ENCODE measurements around the gene PRSS8. TPM values are rescaled to one million over a fixed set of nuclear protein-coding genes. Genes with fewer than 3 reads are reported as not detected.
"Not testable (repeated sequence)": the region's sequence is repeated elsewhere in the genome, so short reads cannot be mapped to it uniquely, and the experiment has no call there.

The PRSS8 gene
- under 1 TPM in 1 of 2 experiments, not detected in 1; 0.17 TPM for total RNA-seq

- Mint-ChIP-seq H3K4me3 (no peak within 1 kb of the TSS), H3K27me3 (no peaks in the 10 kb centered on the region), H3K9me3 (no peaks in the 10 kb centered on the region), H3K36me3 (ENCODE audit: low read depth) (no peaks in the 10 kb centered on the region), H3K27ac (no peak within 1 kb of the TSS), H3K4me1 (no peaks in the 10 kb centered on the region)
- CTCF ChIA-PET: interaction anchor here (1.2 to 1.5 kb wide), 2 partner anchors 8 to 733 kb away, joined by 3 read pairs; no protein-coding TSS in a partner anchor
- POLR2A ChIA-PET: no interaction called here
- DNase-seq: no peak
Observed at GRCh38 chr16:31135535-31136286, at the start of gene PRSS8. PRSS8 (minus strand) TSS chr16:31135727; CDS start chr16:31135498, 229 bp downstream.

GRCh38 chr16:31184888-31185287 lies 49.4 kb upstream of the PRSS8 start:
- H3K27ac Mint-ChIP-seq: peak overlapping the region; percentile 83
- peak overlapping the region; percentile 45 for H3K4me3 Mint-ChIP-seq
- H3K4me1 Mint-ChIP-seq: peaks cover 76% of the 10 kb centered on the region
- no peaks in the 10 kb centered on the region for H3K27me3 Mint-ChIP-seq
- H3K9me3 Mint-ChIP-seq: no peaks in the 10 kb centered on the region
- ChIA-PET CTCF (interaction anchor here (1.5 kb wide), 1 partner anchor 10 kb away, joined by 4 read pairs; no protein-coding TSS in a partner anchor), POLR2A (no interaction called here)
- no peak for DNase-seq
- peaks cover 92% of the 10 kb centered on the region for H3K36me3 Mint-ChIP-seq (ENCODE audit: low read depth)

- peak overlapping the region; percentile 89 for H3K4me3 Mint-ChIP-seq
- no peak overlapping the region for H3K27ac Mint-ChIP-seq
- no peaks in the 10 kb centered on the region for H3K27me3 Mint-ChIP-seq
- H3K36me3 Mint-ChIP-seq (ENCODE audit: low read depth): peaks cover 80% of the 10 kb centered on the region
- no peaks in the 10 kb centered on the region for H3K9me3 Mint-ChIP-seq
- POLR2A ChIA-PET: interaction anchor here (0.6 kb wide), 1 partner anchor 27 kb away, joined by 3 read pairs; no protein-coding TSS in a partner anchor
- no peak for DNase-seq
- peaks cover 68% of the 10 kb centered on the region for H3K4me1 Mint-ChIP-seq
- CTCF ChIA-PET: interaction anchor here (0.9 to 1.5 kb wide), 3 partner anchors 12 to 17 kb away, joined by 3 to 4 read pairs (median 4); no protein-coding TSS in a partner anchor
Observed at GRCh38 chr16:31183432-31184428, 48.2 kb upstream of the PRSS8 start.

DNA sequence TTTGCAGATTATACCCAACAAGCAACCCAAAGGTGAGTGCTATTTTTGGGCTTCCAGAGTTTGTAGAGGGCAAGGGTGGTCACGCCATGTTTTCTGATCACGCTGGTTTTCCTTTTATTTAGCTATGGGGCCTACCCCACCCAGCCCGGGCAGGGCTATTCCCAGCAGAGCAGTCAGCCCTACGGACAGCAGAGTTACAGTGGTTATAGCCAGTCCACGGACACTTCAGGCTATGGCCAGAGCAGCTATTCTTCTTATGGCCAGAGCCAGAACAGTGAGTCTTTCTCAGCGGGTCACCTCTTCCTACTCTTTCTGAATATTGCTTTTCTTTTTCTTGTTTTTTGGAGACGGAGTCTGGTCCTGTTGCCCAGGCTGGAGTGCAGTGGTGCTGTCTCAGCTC lies 46.9 kb upstream of the PRSS8 start:
- DNase-seq: no peak
- H3K27ac Mint-ChIP-seq: peak overlapping the region; percentile 63
- ChIA-PET POLR2A (interaction anchor here (0.7 kb wide), 2 partner anchors 18 to 763 kb away, joined by 5 to 6 read pairs; no protein-coding TSS in a partner anchor), CTCF (interaction anchor here (0.8 to 1.6 kb wide), 3 partner anchors 16 to 260 kb away, joined by 3 to 8 read pairs (median 3); partner anchors contain the start of genes ZNF668 and ZNF843)
- no peaks in the 10 kb centered on the region for H3K9me3 Mint-ChIP-seq
- peaks cover 67% of the 10 kb centered on the region for H3K36me3 Mint-ChIP-seq (ENCODE audit: low read depth)
- no peaks in the 10 kb centered on the region for H3K27me3 Mint-ChIP-seq
- peak overlapping the region; percentile 89 for H3K4me3 Mint-ChIP-seq
- H3K4me1 Mint-ChIP-seq: peaks cover 64% of the 10 kb centered on the region

GRCh38 chr16:31181102-31181830 lies 45.7 kb upstream of the PRSS8 start:
- Mint-ChIP-seq H3K9me3 (no peaks in the 10 kb centered on the region), H3K36me3 (ENCODE audit: low read depth) (peaks cover 55% of the 10 kb centered on the region), H3K4me3 (peak overlapping the region; percentile 89), H3K27me3 (no peaks in the 10 kb centered on the region), H3K27ac (peak overlapping the region; percentile 99), H3K4me1 (peaks cover 64% of the 10 kb centered on the region)
- CTCF ChIA-PET: interaction anchor here (1.6 to 2.0 kb wide), 2 partner anchors 17 to 39 kb away, joined by 8 to 9 read pairs; no protein-coding TSS in a partner anchor
- POLR2A ChIA-PET: interaction anchor here (0.8 to 2.0 kb wide), 3 partner anchors 8 to 39 kb away, joined by 6 to 9 read pairs (median 9); partner anchors contain the start of gene PYCARD
- peak; percentile 40 for DNase-seq

DNA sequence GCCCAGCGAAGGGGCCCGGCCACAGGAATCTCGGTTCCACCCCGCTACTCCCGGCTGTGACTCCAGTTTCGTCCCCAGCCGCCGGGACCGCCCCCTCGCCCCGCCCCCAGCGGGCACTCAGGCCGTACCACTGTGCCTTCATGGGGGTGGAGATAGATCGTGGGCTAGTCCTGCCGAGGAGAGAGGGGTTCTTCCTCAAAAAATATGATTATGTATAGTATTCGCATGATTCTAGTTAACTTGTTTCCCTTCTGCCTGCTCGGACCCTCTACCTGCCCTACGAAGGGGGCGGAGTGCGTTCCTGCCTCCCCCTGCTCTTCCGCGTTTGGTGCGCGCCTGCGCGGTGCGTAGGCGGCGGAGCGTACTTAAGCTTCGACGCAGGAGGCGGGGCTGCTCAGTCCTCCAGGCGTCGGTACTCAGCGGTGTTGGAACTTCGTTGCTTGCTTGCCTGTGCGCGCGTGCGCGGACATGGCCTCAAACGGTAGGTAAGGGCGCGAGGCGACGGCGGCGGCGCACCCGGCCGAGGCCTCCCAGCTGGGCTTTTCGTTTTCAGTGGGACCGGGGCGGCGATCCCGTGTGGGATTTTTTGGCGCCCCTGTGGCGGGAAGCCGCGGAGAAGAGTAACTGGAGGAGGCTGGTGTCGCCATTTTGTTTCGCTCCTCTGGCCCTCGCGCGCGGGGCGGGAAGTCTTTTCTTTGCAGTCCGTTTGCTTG lies 44.4 kb upstream of the PRSS8 start, which contains the start of gene FUS:
Gene FUS, plus strand, starts transcription at position 393 of the 713 bp plus-strand sequence. Its CDS starts 76 bp downstream, at position 469.
- DNase-seq: peak; percentile 90
- ChIA-PET CTCF (interaction anchor here (0.5 to 2.0 kb wide), 7 partner anchors 11 to 689 kb away, joined by 3 to 9 read pairs (median 4); partner anchors contain the start of gene ZNF843), POLR2A (interaction anchor here (0.6 to 2.0 kb wide), 9 partner anchors 9 to 312 kb away, joined by 3 to 9 read pairs (median 5); partner anchors contain the start of genes KAT8, PYCARD and SETD1A)
- no peaks in the 10 kb centered on the region for H3K27me3 Mint-ChIP-seq
- peak within 1 kb of the TSS; percentile 99 for H3K27ac Mint-ChIP-seq
- peak within 1 kb of the TSS; percentile 89 for H3K4me3 Mint-ChIP-seq
- no peaks in the 10 kb centered on the region for H3K9me3 Mint-ChIP-seq
- peaks cover 42% of the 10 kb centered on the region for H3K36me3 Mint-ChIP-seq (ENCODE audit: low read depth)
- H3K4me1 Mint-ChIP-seq: peaks cover 51% of the 10 kb centered on the region

- DNase-seq: no peak
- POLR2A ChIA-PET: interaction anchor here (0.5 to 2.0 kb wide), 4 partner anchors 37 to 529 kb away, joined by 3 to 9 read pairs (median 4); partner anchors contain the start of gene KAT8
- CTCF ChIA-PET: interaction anchor here (1.1 to 2.0 kb wide), 4 partner anchors 11 to 263 kb away, joined by 3 to 9 read pairs (median 7); partner anchors contain the start of gene ZNF843
- Mint-ChIP-seq H3K4me3 (peak overlapping the region; percentile 89), H3K9me3 (no peaks in the 10 kb centered on the region), H3K4me1 (peaks cover 47% of the 10 kb centered on the region), H3K27ac (peak overlapping the region; percentile 99), H3K36me3 (ENCODE audit: low read depth) (peaks cover 36% of the 10 kb centered on the region), H3K27me3 (no peaks in the 10 kb centered on the region)
Observed at GRCh38 chr16:31179219-31179746, 43.8 kb upstream of the PRSS8 start.

DNA sequence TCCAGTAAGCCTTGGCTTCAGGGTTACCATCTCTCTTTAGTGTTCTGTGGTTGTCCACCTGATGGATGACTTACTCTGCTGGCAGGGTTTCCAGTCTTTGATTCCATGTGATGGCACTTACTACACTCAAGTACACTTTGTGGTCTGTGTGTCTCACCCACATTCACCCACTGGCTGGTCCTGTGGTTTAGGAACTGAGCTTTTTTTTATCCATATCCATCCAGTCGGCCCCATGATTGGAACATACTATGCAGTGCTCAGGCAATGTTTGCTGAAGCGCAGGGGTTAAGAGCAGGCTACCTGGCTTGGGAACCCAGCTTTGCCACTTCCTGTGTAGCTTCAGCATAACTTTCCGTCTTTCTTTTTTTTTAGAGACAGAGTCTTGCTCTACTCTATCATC lies 41.6 kb upstream of the PRSS8 start:
- Mint-ChIP-seq H3K4me3 (peak overlapping the region; percentile 63), H3K4me1 (peaks cover 25% of the 10 kb centered on the region), H3K27ac (peak overlapping the region; percentile 99), H3K27me3 (no peaks in the 10 kb centered on the region), H3K9me3 (no peaks in the 10 kb centered on the region), H3K36me3 (ENCODE audit: low read depth) (peaks cover 16% of the 10 kb centered on the region)
- DNase-seq: peak; percentile 74
- POLR2A ChIA-PET: no interaction called here
- CTCF ChIA-PET: interaction anchor here (0.5 to 2.6 kb wide), 5 partner anchors 26 to 700 kb away, joined by 3 to 20 read pairs (median 3); partner anchors contain the start of gene KAT8

DNA sequence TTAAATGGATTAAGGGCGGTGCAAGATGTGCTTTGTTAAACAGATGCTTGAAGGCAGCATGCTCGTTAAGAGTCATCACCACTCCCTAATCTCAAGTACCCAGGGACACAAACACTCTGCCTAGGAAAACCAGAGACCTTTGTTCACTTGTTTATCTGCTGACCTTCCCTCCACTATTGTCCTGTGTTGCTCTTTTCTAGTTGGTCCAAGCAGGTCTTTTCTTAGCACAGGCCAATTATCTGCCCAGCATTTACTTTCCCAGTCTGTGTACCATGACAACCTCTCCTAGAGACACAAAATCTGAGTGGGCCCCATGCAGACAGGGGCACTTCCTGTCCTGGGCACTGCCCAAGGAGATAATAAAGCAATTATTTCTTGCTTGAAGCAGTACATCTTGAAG lies 34.5 kb upstream of the PRSS8 start:
- H3K4me1 Mint-ChIP-seq; POLR2A ChIA-PET; DNase-seq; H3K27me3 Mint-ChIP-seq; H3K36me3 Mint-ChIP-seq (ENCODE audit: low read depth); CTCF ChIA-PET; H3K4me3 Mint-ChIP-seq; H3K27ac Mint-ChIP-seq; H3K9me3 Mint-ChIP-seq: not testable (repeated sequence)

DNA sequence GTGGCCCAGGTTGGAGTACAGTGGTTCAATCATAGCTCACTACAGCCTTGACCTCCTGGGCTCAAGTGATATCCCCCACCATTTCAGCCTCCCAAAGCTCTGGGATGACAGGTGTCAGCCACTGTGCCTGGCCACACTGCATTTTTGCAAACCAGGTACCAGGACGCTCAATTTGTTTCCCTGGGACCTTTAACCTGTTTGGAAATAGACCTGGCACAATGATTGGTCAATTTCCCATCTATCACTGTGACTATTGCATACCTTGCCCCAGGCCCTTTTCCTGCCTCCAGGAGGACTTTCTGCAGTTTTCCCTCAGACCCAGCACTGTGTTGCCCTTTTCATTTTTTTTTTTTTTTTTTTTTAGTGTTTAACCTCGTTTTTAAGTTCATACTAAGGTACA lies 33.3 kb upstream of the PRSS8 start:
- no peak overlapping the region for H3K4me3 Mint-ChIP-seq
- H3K27ac Mint-ChIP-seq: no peak overlapping the region
- CTCF ChIA-PET: interaction anchor here (1.6 kb wide), 1 partner anchor 26 kb away, joined by 5 read pairs; no protein-coding TSS in a partner anchor
- POLR2A ChIA-PET: no interaction called here
- no peaks in the 10 kb centered on the region for H3K9me3 Mint-ChIP-seq
- peaks cover 2% of the 10 kb centered on the region for H3K27me3 Mint-ChIP-seq
- DNase-seq: no peak
- H3K4me1 Mint-ChIP-seq: no peaks in the 10 kb centered on the region
- H3K36me3 Mint-ChIP-seq (ENCODE audit: low read depth): no peaks in the 10 kb centered on the region

DNA sequence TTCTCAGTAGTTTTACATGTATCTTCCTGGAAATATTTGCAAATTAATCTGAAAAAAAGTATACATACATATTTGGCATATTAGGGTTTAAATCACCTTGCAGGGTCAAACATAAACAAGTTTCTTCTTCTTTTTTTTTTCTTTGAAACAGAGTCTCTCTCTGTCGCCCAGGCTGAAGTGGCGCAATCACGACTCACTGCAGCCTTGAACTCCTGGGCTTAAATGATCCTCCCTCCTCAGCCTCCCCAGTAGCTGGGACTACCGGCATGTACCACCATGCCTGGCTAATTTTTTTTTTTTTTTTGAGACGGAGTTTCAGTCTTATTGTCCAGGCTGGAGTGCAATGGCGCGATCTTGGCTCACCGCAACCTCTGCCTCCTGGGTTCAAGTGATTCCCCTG lies 31.8 kb upstream of the PRSS8 start:
- CTCF ChIA-PET: interaction anchor here (0.6 to 1.6 kb wide), 3 partner anchors 25 to 232 kb away, joined by 3 to 5 read pairs (median 4); no protein-coding TSS in a partner anchor
- no peak overlapping the region for H3K4me3 Mint-ChIP-seq

More for the DNA sequence above, 31.8 kb upstream of the PRSS8 start:
- DNase-seq: no peak
- POLR2A ChIA-PET: no interaction called here
- no peaks in the 10 kb centered on the region for H3K9me3 Mint-ChIP-seq
- H3K4me1 Mint-ChIP-seq: no peaks in the 10 kb centered on the region
- no peaks in the 10 kb centered on the region for H3K36me3 Mint-ChIP-seq (ENCODE audit: low read depth)
- no peak overlapping the region for H3K27ac Mint-ChIP-seq
- H3K27me3 Mint-ChIP-seq: peaks cover 2% of the 10 kb centered on the region
